Suppressor macrophage (primary cell): ENCODE measurements around the gene ABCC9.
A peak's percentile ranks its signal among the peaks of the same experiment; 100 is the strongest.

Source experiments
- DNase-seq, 4 experiments: peaks; one replicate each; pipeline ENCODE4 v3.0.0-alpha.2; 2020 to 2022

Gene ABCC9

GRCh38 chr12:21773806-21774205, 167.4 kb downstream of the ABCC9 start:
- DNase-seq = no peak

GRCh38 chr12:21773263-21773741, 167.9 kb downstream of the ABCC9 start:
- DNase-seq = peak in 1 of 4 experiments; percentile 6

- no peak for DNase-seq
Observed at GRCh38 chr12:21771311-21771710, 169.9 kb downstream of the ABCC9 start.

- no peak for DNase-seq
Observed at GRCh38 chr12:21769307-21769706, 171.9 kb downstream of the ABCC9 start.

- DNase-seq = no peak
Observed at GRCh38 chr12:21766403-21766802, 174.8 kb downstream of the ABCC9 start.

- no peak for DNase-seq
Observed at GRCh38 chr12:21764950-21765349, 176.3 kb downstream of the ABCC9 start.

- no peak for DNase-seq
Observed at GRCh38 chr12:21764065-21764464, 177.2 kb downstream of the ABCC9 start.

- no peak for DNase-seq
Observed at GRCh38 chr12:21763531-21763930, 177.7 kb downstream of the ABCC9 start.

GRCh38 chr12:21759737-21760136, 181.5 kb downstream of the ABCC9 start:
- no peak for DNase-seq

- DNase-seq = no peak
Observed at GRCh38 chr12:21757735-21758134, 183.5 kb downstream of the ABCC9 start.

GRCh38 chr12:21756699-21757098, 184.5 kb downstream of the ABCC9 start:
- no peak for DNase-seq

- no peak for DNase-seq
Observed at GRCh38 chr12:21751517-21751916, 189.7 kb downstream of the ABCC9 start.
